Activated CD4-positive, alpha-beta T cell treated with anti-CD3 and anti-CD28 coated beads, Interleukin-2, Interleukin-6, amounts not matched to agents 100 ng/mL and 50 ng/mL, durations not matched to agents 16 hours and 8 hours (primary cell): ENCODE results near the gene VEGFA.

Experiments used
- DNase-seq: peaks from one replicate; pipeline ENCODE4 v3.0.0-alpha.2; 2020

Gene VEGFA

GRCh38 chr6:43769526-43770371, at the start of gene VEGFA:
Gene VEGFA, plus strand, starts transcription at chr6:43770211.
- peak; percentile 91 for DNase-seq

- DNase-seq: no peak
Observed at GRCh38 chr6:43720999-43721398, 49.0 kb upstream of the VEGFA start.

- DNase-seq: no peak
Observed at GRCh38 chr6:43722920-43723545, 47.0 kb upstream of the VEGFA start.

GRCh38 chr6:43723737-43724295, 46.2 kb upstream of the VEGFA start:
- DNase-seq: peak; percentile 77

GRCh38 chr6:43724354-43724753, 45.7 kb upstream of the VEGFA start:
- no peak for DNase-seq

GRCh38 chr6:43724914-43725642, 44.9 kb upstream of the VEGFA start:
- DNase-seq: peak; percentile 80

GRCh38 chr6:43725643-43726580, 44.1 kb upstream of the VEGFA start:
- DNase-seq: no peak

- DNase-seq: no peak
Observed at GRCh38 chr6:43727634-43728033, 42.4 kb upstream of the VEGFA start.

GRCh38 chr6:43728586-43728985, 41.4 kb upstream of the VEGFA start:
- DNase-seq: no peak

GRCh38 chr6:43729537-43729936, 40.5 kb upstream of the VEGFA start:
- no peak for DNase-seq

GRCh38 chr6:43730634-43731033, 39.4 kb upstream of the VEGFA start:
- no peak for DNase-seq

- DNase-seq: no peak
Observed at GRCh38 chr6:43733471-43734293, 36.3 kb upstream of the VEGFA start.

GRCh38 chr6:43734294-43734665, 35.7 kb upstream of the VEGFA start:
- no peak for DNase-seq

GRCh38 chr6:43735642-43736199, 34.3 kb upstream of the VEGFA start:
- no peak for DNase-seq

GRCh38 chr6:43736211-43736786, 33.7 kb upstream of the VEGFA start:
- DNase-seq: no peak

- no peak for DNase-seq
Observed at GRCh38 chr6:43736844-43737243, 33.2 kb upstream of the VEGFA start.

- DNase-seq: no peak
Observed at GRCh38 chr6:43737272-43738081, 32.5 kb upstream of the VEGFA start.

GRCh38 chr6:43738267-43738676, 31.7 kb upstream of the VEGFA start:
- DNase-seq: no peak

GRCh38 chr6:43738877-43739641, 31.0 kb upstream of the VEGFA start:
- no peak for DNase-seq
